Lung microvascular endothelial cell (primary cell): ENCODE data around the gene CTIF. TPM values are rescaled to one million over a fixed set of nuclear protein-coding genes. Genes with fewer than 3 reads are reported as not detected.

Experiments used
- DNase-seq, 2 donors: peaks; one replicate each; pipeline versions ENCODE4 v3.0.0 to v3.0.0-alpha.2; 2010; ENCODE audit warnings: low read depth in 2 of 2
- total RNA-seq: library from RNA; depleted of rRNA; stranded (reverse); fragments of >200 nt; gene quantifications from 2 replicates; pipeline ENCODE4 v1.2.1, GENCODE V29; 2014

The CTIF gene
- total RNA-seq, 1 donor from 2014 or later, result 18.1 TPM

GRCh38 chr18:48831113-48831759, 292.4 kb downstream of the CTIF start:
- no peak for DNase-seq

GRCh38 chr18:48831802-48832201, 293.0 kb downstream of the CTIF start:
- DNase-seq, result no peak

GRCh38 chr18:48832938-48833700, 294.3 kb downstream of the CTIF start:
- DNase-seq, result peak; percentile 36 to 46

- DNase-seq, result peak in 1 of 2 donors; percentile 54
Measured at GRCh38 chr18:48833701-48834412, 295.0 kb downstream of the CTIF start.

- DNase-seq, result peak; percentile 92 to 96
Measured at GRCh38 chr18:48834413-48835031, 295.7 kb downstream of the CTIF start.

GRCh38 chr18:48835119-48835518, 296.3 kb downstream of the CTIF start:
- no peak for DNase-seq

GRCh38 chr18:48835745-48836170, 296.9 kb downstream of the CTIF start:
- no peak for DNase-seq

GRCh38 chr18:48836231-48836805, 297.5 kb downstream of the CTIF start:
- DNase-seq, result no peak

- DNase-seq, result no peak
Measured at GRCh38 chr18:48836806-48837615, 298.2 kb downstream of the CTIF start.

- no peak for DNase-seq
Measured at GRCh38 chr18:48837676-48838075, 298.8 kb downstream of the CTIF start.

- no peak for DNase-seq
Measured at GRCh38 chr18:48838166-48838775, 299.4 kb downstream of the CTIF start.

GRCh38 chr18:48838921-48839818, 300.3 kb downstream of the CTIF start:
- DNase-seq, result peak in 1 of 2 donors; percentile 57

GRCh38 chr18:48839819-48840490, 301.1 kb downstream of the CTIF start:
- DNase-seq, result peak in 1 of 2 donors; percentile 37

GRCh38 chr18:48840491-48840877, 301.7 kb downstream of the CTIF start:
- no peak for DNase-seq

GRCh38 chr18:48841381-48842258, 302.8 kb downstream of the CTIF start:
- DNase-seq, result peak; percentile 39 to 40

GRCh38 chr18:48842259-48843061, 303.6 kb downstream of the CTIF start:
- peak; percentile 93 to 94 for DNase-seq

- DNase-seq, result no peak
Measured at GRCh38 chr18:48843162-48843561, 304.3 kb downstream of the CTIF start.
